Psoas muscle (tissue), 8 donors: Measurements from ENCODE around the gene SLC35A3. TPM values are rescaled to one million over a fixed set of nuclear protein-coding genes. Genes with fewer than 3 reads are reported as not detected.

Experiments used
- ATAC-seq, 4 donors: fragments of 200-7000 bp; cut with Tn5 transposase; one replicate each; pipeline ENCODE4 v1.9.1; 2020; ENCODE audit warnings: moderate library complexity in 3 of 4, mild to moderate bottlenecking in 2 of 4
- DNase-seq, 2 donors: peaks; one replicate each; pipeline ENCODE4 v3.0.0-alpha.2; 2020
- H3K27ac ChIP-seq: fragments of 200-600 bp; one replicate; pipeline ENCODE4 v1.8.0; 2022
- H3K27me3 ChIP-seq, 3 donors: fragments of 200-600 bp in 1 of 3; one replicate each; pipeline versions ENCODE4 v1.6.1 to v1.8.0; 2013 to 2022; ENCODE audit warnings: low read length in 2 of 3, mild to moderate bottlenecking in 2 of 3, moderate library complexity in 1 of 3; ENCODE audit not compliant: insufficient read depth in 3 of 3
- H3K36me3 ChIP-seq, 2 donors: fragments of 200-600 bp in 1 of 2; one replicate each; pipeline versions ENCODE4 v1.6.1 to v1.8.0; 2013 to 2022; ENCODE audit warnings: low read depth in 1 of 2, mild to moderate bottlenecking in 1 of 2, moderate library complexity in 1 of 2; ENCODE audit not compliant: insufficient read depth in 1 of 2
- H3K4me1 ChIP-seq: fragments of 200-600 bp; one replicate; pipeline ENCODE4 v1.8.0; 2022
- H3K4me3 ChIP-seq: fragments of 200-600 bp; one replicate; pipeline ENCODE4 v1.8.0; 2022; ENCODE audit warnings: mild to moderate bottlenecking
- H3K9me3 ChIP-seq: fragments of 200-600 bp; one replicate; pipeline ENCODE4 v1.8.0; 2022
- WGBS, 3 donors: extraction: QIAGEN DNeasy Blood & Tissue Kit; methylation state at CpG; one replicate each; pipeline versions ENCODE4 v1.1.6 to v1.1.7; 2013; 5-methylcytosine and 5-hydroxymethylcytosine counted together
- intact Hi-C, 2 donors: fragments of 100-400 bp; cut with DNase I; formaldehyde crosslinking; loops; one replicate each; pipeline versions ENCODE4 v1.11.0 to v1.14.2; 2022
- polyA plus RNA-seq, 3 donors: library from polyadenylated mRNA; stranded (reverse); fragments of 200-250 nt; gene quantifications; one replicate each; pipeline ENCODE4 v1.2.3, GENCODE V29; 2013
- total RNA-seq, 4 donors: library from RNA; stranded (reverse); fragmentation: NEBNext Ultra II Directional in 2 of 4; extraction: Animal tissue kit (Norgen Biotek cat#: 25700) in 2 of 4; gene quantifications; one replicate each; pipeline versions ENCODE4 v1.2.1 to v1.2.4, GENCODE V29; 2021 to 2023
- TF ChIP-seq, protein P1 (sequence below): fragments of 200-600 bp; IDR thresholded peaks from one replicate; pipeline ENCODE4 v1.8.0; 2022; ENCODE audit warnings: antibody characterized with exemption
- donor health status: healthy with polysubstance abuse.
- donor health status: DM: no; HTN: no; CAD: no; lungs with moderate emphysema.
- donor health status: Bipolar disorder and iron deficiency.
- donor health status: healthy.
- donor health status: DM: yes; HTN: yes; CAD: no.
- donor health status: DM: no; HTN: no; CAD: no.
- donor health status: DM: no; HTN: no; CAD: no.
- donor health status: DM: yes; HTN: yes; CAD: no.

SLC35A3 gene
- total and polyA plus RNA-seq, 7 donors = 3.5 to 8.6 (median 6.4) TPM

DNA sequence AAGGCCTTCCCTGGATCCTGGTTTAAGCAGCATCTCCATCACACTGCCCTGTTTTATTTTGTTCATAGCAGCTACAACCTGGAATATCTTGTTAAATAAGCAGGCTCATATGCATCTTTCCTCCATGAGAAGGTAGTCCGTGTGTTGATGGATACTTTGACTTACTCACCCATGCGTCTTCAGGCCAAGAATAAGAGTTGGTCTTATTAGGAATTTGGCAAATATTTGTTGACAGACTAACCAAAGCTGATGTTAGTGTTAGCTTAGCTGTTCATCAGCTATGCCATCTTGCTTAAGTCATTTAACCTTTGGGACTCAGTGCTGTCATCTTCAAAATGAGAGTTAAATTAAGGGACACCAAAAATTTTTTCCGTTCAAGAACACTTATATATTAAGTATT lies 103.7 kb downstream of the SLC35A3 start:
- DNase-seq (no peak), ATAC-seq (no peak)
- Histone ChIP-seq H3K27ac (no peak overlapping the region), H3K4me3 (no peak overlapping the region), H3K9me3 (no peaks in the 10 kb centered on the region), H3K27me3 (no peaks in the 10 kb centered on the region), H3K4me1 (no peaks in the 10 kb centered on the region), H3K36me3 (peaks cover 0 to 87% of the 10 kb centered on the region in 2 donors)
- 89 to 93% (median 91%) methylated on average over 3 of the region's 3 CpGs for WGBS, 3 donors
- intact Hi-C loops = no loop called here
- TF ChIP-seq, protein P1, sequence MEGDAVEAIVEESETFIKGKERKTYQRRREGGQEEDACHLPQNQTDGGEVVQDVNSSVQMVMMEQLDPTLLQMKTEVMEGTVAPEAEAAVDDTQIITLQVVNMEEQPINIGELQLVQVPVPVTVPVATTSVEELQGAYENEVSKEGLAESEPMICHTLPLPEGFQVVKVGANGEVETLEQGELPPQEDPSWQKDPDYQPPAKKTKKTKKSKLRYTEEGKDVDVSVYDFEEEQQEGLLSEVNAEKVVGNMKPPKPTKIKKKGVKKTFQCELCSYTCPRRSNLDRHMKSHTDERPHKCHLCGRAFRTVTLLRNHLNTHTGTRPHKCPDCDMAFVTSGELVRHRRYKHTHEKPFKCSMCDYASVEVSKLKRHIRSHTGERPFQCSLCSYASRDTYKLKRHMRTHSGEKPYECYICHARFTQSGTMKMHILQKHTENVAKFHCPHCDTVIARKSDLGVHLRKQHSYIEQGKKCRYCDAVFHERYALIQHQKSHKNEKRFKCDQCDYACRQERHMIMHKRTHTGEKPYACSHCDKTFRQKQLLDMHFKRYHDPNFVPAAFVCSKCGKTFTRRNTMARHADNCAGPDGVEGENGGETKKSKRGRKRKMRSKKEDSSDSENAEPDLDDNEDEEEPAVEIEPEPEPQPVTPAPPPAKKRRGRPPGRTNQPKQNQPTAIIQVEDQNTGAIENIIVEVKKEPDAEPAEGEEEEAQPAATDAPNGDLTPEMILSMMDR = no peak

- TF ChIP-seq, protein P1 = no peak
- H3K9me3 ChIP-seq = no peaks in the 10 kb centered on the region
- WGBS, 3 donors = 83 to 91% (median 83%) methylated on average over 11 of the region's 11 CpGs
- intact Hi-C loops = no loop called here
- no peaks in the 10 kb centered on the region for H3K27me3 ChIP-seq
- H3K4me1 ChIP-seq = no peaks in the 10 kb centered on the region
- no peak overlapping the region for H3K4me3 ChIP-seq
- peaks cover 0 to 87% of the 10 kb centered on the region in 2 donors for H3K36me3 ChIP-seq
- peak in 1 of 4 donors; percentile 61 for ATAC-seq
- no peak for DNase-seq
- no peak overlapping the region for H3K27ac ChIP-seq
These were observed 105.0 kb downstream of the SLC35A3 start for GRCh38 chr1:100074604-100075395.

DNA sequence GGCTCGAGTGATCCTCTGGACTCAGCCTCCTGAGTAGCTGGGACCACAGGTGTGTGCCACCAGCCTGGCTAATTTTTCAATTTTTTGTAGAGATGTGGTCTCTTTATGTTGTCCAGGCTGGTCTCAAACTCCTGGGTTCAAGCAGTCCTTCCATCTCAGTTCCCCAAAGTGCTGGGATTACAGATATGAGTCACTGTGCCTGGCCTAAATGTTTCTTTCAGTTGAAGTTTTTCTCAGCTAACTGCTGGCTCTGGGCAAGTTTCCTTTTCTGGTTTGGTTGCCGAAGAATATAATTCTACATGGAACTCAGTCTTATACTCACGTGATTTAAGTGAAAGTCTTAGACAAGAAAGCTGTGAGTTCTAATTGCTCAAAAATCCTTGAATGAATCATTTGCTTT lies 106.0 kb downstream of the SLC35A3 start:
- no peaks in the 10 kb centered on the region for H3K4me1 ChIP-seq
- 88 to 100% (median 90%) methylated on average over 3 of the region's 3 CpGs for WGBS, 3 donors
- no peaks in the 10 kb centered on the region for H3K9me3 ChIP-seq
- H3K27ac ChIP-seq = no peak overlapping the region
- no peaks in the 10 kb centered on the region for H3K27me3 ChIP-seq
- DNase-seq (no peak), ATAC-seq (no peak)
- intact Hi-C loops = no loop called here
- no peak overlapping the region for H3K4me3 ChIP-seq
- TF ChIP-seq, protein P1 = no peak
- H3K36me3 ChIP-seq = peaks cover 0 to 87% of the 10 kb centered on the region in 2 donors

- ATAC-seq (no peak), DNase-seq (no peak)
- Histone ChIP-seq H3K36me3 (peaks cover 0 to 87% of the 10 kb centered on the region in 2 donors), H3K4me3 (no peak overlapping the region), H3K9me3 (no peaks in the 10 kb centered on the region), H3K4me1 (no peaks in the 10 kb centered on the region), H3K27ac (no peak overlapping the region), H3K27me3 (no peaks in the 10 kb centered on the region)
- intact Hi-C loops = no loop called here
- WGBS, 3 donors = 87 to 90% (median 87%) methylated on average over 2 of the region's 2 CpGs
- TF ChIP-seq, protein P1 = no peak
These were observed 106.5 kb downstream of the SLC35A3 start for GRCh38 chr1:100076319-100076718.

GRCh38 chr1:100076744-100077143 lies 106.9 kb downstream of the SLC35A3 start:
- no peaks in the 10 kb centered on the region for H3K27me3 ChIP-seq
- TF ChIP-seq, protein P1 = no peak
- H3K4me3 ChIP-seq = no peak overlapping the region
- H3K27ac ChIP-seq = no peak overlapping the region
- H3K36me3 ChIP-seq = peaks cover 0 to 87% of the 10 kb centered on the region in 2 donors
- DNase-seq (no peak), ATAC-seq (no peak)
- no peaks in the 10 kb centered on the region for H3K4me1 ChIP-seq
- intact Hi-C loops = no loop called here
- no peaks in the 10 kb centered on the region for H3K9me3 ChIP-seq
